Glutamatergic neuron (in vitro differentiated cells): Measurements from ENCODE around the gene TMEM242. TPM values are rescaled to one million over a fixed set of nuclear protein-coding genes. Genes with fewer than 3 reads are reported as not detected.

Experiments used
- DNase-seq: peaks from one replicate; pipeline ENCODE4 v3.0.0; 2022
- H3K27ac Mint-ChIP-seq: one replicate; pipeline ENCODE4 v1.8.0; 2020; ENCODE audit warnings: mild to moderate bottlenecking, mixed read lengths, inconsistent platforms; ENCODE audit not compliant: unreplicated experiment
- H3K27me3 Mint-ChIP-seq: one replicate; pipeline ENCODE4 v1.8.0; 2020; ENCODE audit warnings: mild to moderate bottlenecking, moderate library complexity, mixed read lengths, inconsistent platforms; ENCODE audit not compliant: unreplicated experiment
- H3K36me3 Mint-ChIP-seq: one replicate; pipeline ENCODE4 v1.8.0; 2020; ENCODE audit warnings: mild to moderate bottlenecking, mixed read lengths, inconsistent platforms; ENCODE audit not compliant: unreplicated experiment
- H3K4me1 Mint-ChIP-seq: one replicate; pipeline ENCODE4 v1.8.0; 2020; ENCODE audit warnings: mild to moderate bottlenecking, low read depth, mixed read lengths, inconsistent platforms; ENCODE audit not compliant: unreplicated experiment
- H3K4me3 Mint-ChIP-seq: one replicate; pipeline ENCODE4 v1.8.0; 2020; ENCODE audit warnings: mild to moderate bottlenecking, mixed read lengths, inconsistent platforms; ENCODE audit not compliant: unreplicated experiment
- H3K9me3 Mint-ChIP-seq: one replicate; pipeline ENCODE4 v1.8.0; 2020; ENCODE audit warnings: mild to moderate bottlenecking, moderate library complexity, mixed read lengths, inconsistent platforms; ENCODE audit not compliant: unreplicated experiment
- CTCF ChIP-seq: fragments of 200-600 bp; sonication (generic); IDR thresholded peaks from one replicate; pipeline ENCODE4 v1.5.0; 2021; ENCODE audit not compliant: partially characterized antibody, unreplicated experiment
- total RNA-seq: library from RNA; stranded (reverse); fragmentation: NEBNext Ultra II Directional; extraction: Animal tissue kit (Norgen Biotek cat#: 25700); gene quantifications from one replicate; pipeline ENCODE4 v1.2.1, GENCODE V29; 2021; ENCODE audit not compliant: unreplicated experiment

TMEM242 gene
- total RNA-seq, 1 donor from 2014 or later, result 19.7 TPM

GRCh38 chr6:157267109-157267611, 56.2 kb downstream of the TMEM242 start:
- H3K4me1 Mint-ChIP-seq, result peaks cover 5% of the 10 kb centered on the region
- H3K9me3 Mint-ChIP-seq, result peaks cover 2% of the 10 kb centered on the region
- peak; percentile 59 for DNase-seq
- peak overlapping the region; percentile 57 for H3K27ac Mint-ChIP-seq
- H3K36me3 Mint-ChIP-seq, result no peaks in the 10 kb centered on the region
- peak overlapping the region; percentile 25 for H3K4me3 Mint-ChIP-seq
- H3K27me3 Mint-ChIP-seq, result peaks cover 5% of the 10 kb centered on the region
- TF ChIP-seq CTCF, result no peak

- H3K4me3 Mint-ChIP-seq, result no peak overlapping the region
- peaks cover 3% of the 10 kb centered on the region for H3K9me3 Mint-ChIP-seq
- peak overlapping the region; percentile 57 for H3K27ac Mint-ChIP-seq
- TF ChIP-seq CTCF, result no peak
- DNase-seq, result no peak
- no peaks in the 10 kb centered on the region for H3K36me3 Mint-ChIP-seq
- peaks cover 5% of the 10 kb centered on the region for H3K27me3 Mint-ChIP-seq
- H3K4me1 Mint-ChIP-seq, result peaks cover 5% of the 10 kb centered on the region
These were observed 56.8 kb downstream of the TMEM242 start for GRCh38 chr6:157266274-157267101.

GRCh38 chr6:157265635-157266034, 57.7 kb downstream of the TMEM242 start:
- Mint-ChIP-seq H3K27ac (no peak overlapping the region), H3K4me3 (no peak overlapping the region), H3K4me1 (peaks cover 5% of the 10 kb centered on the region), H3K36me3 (no peaks in the 10 kb centered on the region), H3K9me3 (peaks cover 3% of the 10 kb centered on the region), H3K27me3 (peaks cover 5% of the 10 kb centered on the region)
- TF ChIP-seq CTCF, result no peak
- DNase-seq, result no peak

GRCh38 chr6:157265186-157265585, 58.1 kb downstream of the TMEM242 start:
- no peaks in the 10 kb centered on the region for H3K36me3 Mint-ChIP-seq
- H3K4me1 Mint-ChIP-seq, result peaks cover 5% of the 10 kb centered on the region
- no peak for TF ChIP-seq CTCF
- H3K9me3 Mint-ChIP-seq, result peaks cover 2% of the 10 kb centered on the region
- no peak overlapping the region for H3K27ac Mint-ChIP-seq
- H3K27me3 Mint-ChIP-seq, result peaks cover 3% of the 10 kb centered on the region
- DNase-seq, result no peak
- H3K4me3 Mint-ChIP-seq, result no peak overlapping the region

- Mint-ChIP-seq H3K36me3 (no peaks in the 10 kb centered on the region), H3K9me3 (peaks cover 2% of the 10 kb centered on the region), H3K4me3 (no peak overlapping the region), H3K27me3 (no peaks in the 10 kb centered on the region), H3K27ac (no peak overlapping the region), H3K4me1 (peaks cover 5% of the 10 kb centered on the region)
- TF ChIP-seq CTCF, result no peak
- DNase-seq, result no peak
These were observed 58.6 kb downstream of the TMEM242 start for GRCh38 chr6:157264701-157265100.
